Measurements from ENCODE around the gene ESYT1.

DNA sequence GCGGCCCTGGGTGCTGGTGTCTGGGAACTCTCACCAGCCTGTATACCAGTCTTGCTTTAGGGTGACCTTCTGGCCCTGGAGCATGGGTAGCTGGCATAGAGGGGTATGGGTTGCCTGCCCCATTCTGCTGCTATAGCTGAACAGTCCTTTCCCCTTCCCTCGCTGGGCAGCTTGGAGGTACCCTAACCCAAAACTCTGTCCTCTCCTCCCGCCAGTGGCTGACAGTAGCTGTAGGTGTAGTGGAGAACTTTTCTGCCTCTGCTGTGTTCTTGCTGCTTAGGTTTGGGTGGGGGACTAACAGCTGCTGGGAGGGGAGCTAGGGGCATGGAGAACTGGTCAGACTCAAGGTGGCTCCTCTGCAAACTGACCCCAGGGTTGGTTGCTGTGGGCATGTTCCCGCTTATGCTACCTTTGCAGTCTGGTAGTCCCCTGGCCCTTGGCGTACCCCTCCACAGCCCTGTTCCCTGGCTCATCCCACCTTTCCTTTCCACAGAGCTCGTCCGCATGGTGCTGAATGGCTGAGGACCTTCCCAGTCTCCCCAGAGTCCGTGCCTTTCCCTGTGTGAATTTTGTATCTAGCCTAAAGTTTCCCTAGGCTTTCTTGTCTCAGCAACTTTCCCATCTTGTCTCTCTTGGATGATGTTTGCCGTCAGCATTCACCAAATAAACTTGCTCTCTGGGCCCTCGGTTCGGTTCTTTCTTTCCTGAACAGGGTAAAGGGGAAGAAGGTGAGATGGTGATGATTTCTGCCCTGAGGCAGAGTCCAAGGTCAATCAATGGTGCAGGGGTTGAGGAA is 33.0 kb downstream of the ESYT1 start:
- TF ChIP-seq, protein P1, sequence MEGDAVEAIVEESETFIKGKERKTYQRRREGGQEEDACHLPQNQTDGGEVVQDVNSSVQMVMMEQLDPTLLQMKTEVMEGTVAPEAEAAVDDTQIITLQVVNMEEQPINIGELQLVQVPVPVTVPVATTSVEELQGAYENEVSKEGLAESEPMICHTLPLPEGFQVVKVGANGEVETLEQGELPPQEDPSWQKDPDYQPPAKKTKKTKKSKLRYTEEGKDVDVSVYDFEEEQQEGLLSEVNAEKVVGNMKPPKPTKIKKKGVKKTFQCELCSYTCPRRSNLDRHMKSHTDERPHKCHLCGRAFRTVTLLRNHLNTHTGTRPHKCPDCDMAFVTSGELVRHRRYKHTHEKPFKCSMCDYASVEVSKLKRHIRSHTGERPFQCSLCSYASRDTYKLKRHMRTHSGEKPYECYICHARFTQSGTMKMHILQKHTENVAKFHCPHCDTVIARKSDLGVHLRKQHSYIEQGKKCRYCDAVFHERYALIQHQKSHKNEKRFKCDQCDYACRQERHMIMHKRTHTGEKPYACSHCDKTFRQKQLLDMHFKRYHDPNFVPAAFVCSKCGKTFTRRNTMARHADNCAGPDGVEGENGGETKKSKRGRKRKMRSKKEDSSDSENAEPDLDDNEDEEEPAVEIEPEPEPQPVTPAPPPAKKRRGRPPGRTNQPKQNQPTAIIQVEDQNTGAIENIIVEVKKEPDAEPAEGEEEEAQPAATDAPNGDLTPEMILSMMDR (conservative IDR thresholded peaks at IDR 0.05; ENCODE audit: low read depth, low read length), result no peak
- no peak for TF ChIP-seq EZH2 (IDR thresholded peaks at IDR 0.05; ENCODE audit: borderline replicate concordance, low read depth, low read length, poor library complexity, severe bottlenecking)

Measured in A673 (cell line).